Measurements from ENCODE around the gene BCDIN3D.

Gene BCDIN3D

GRCh38 chr12:49793620-49794019 is 49.3 kb downstream of the BCDIN3D start:
- Histone ChIP-seq H3K4me1 (ENCODE audit: insufficient read depth, low read length) (no peaks in the 10 kb centered on the region), H3K9ac (ENCODE audit: low read length) (no peak overlapping the region), H3K9me3 (ENCODE audit: low read length) (no peaks in the 10 kb centered on the region), H3K36me3 (ENCODE audit: insufficient read depth, low read length) (peaks cover 22% of the 10 kb centered on the region), H3K27ac (ENCODE audit: low read depth, low read length) (no peak overlapping the region), H3K27me3 (ENCODE audit: control insufficient read depth in 1 of 2, insufficient read depth in 2 of 2, low read length in 2 of 2) (no peaks in the 10 kb centered on the region), H3K4me3 (ENCODE audit: low read depth in 1 of 2, low read length in 2 of 2) (no peak overlapping the region)

DNA sequence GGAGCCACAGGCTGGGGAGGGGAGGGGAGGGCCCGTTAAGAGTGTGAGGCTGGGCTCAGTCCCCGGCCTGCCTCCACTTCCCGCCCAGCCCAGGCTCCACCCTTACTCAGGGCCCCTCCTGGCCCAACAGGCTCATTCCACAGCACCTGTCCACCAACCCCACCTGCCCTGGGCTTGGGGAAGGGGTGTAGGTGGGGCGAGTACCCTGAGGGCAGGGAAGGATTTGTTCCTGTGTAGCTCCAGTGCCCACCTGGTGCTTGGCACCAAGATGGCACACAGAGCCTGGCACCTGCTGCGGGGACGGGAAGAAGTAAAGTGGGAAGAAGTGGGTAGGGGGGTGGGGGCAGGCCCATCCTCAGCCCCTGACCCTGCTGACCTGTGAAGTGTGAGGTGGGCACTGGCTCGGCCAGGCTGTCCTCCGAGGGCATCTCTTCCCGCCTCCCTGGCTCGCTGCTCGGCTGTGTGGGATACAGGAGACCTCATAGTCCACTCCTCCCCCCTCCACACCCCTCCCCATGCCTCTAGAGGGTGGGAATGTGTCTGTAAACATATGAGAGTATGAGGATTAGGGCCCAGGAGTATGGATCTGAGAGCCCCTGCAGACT is 49.8 kb downstream of the BCDIN3D start:
- Histone ChIP-seq H3K4me1 (ENCODE audit: insufficient read depth, low read length) (no peaks in the 10 kb centered on the region), H3K4me3 (ENCODE audit: low read depth in 1 of 2, low read length in 2 of 2) (no peak overlapping the region), H3K9me3 (ENCODE audit: low read length) (no peaks in the 10 kb centered on the region), H3K27me3 (ENCODE audit: control insufficient read depth in 1 of 2, insufficient read depth in 2 of 2, low read length in 2 of 2) (no peaks in the 10 kb centered on the region), H3K27ac (ENCODE audit: low read depth, low read length) (no peak overlapping the region), H3K9ac (ENCODE audit: low read length) (no peak overlapping the region), H3K36me3 (ENCODE audit: insufficient read depth, low read length) (peaks cover 17% of the 10 kb centered on the region)

GRCh38 chr12:49792181-49792970 is 50.5 kb downstream of the BCDIN3D start:
- H3K9ac ChIP-seq (ENCODE audit: low read length), result no peak overlapping the region
- H3K4me3 ChIP-seq (ENCODE audit: low read depth in 1 of 2, low read length in 2 of 2), result no peak overlapping the region
- H3K9me3 ChIP-seq (ENCODE audit: low read length), result no peaks in the 10 kb centered on the region
- no peaks in the 10 kb centered on the region for H3K4me1 ChIP-seq (ENCODE audit: insufficient read depth, low read length)
- H3K27ac ChIP-seq (ENCODE audit: low read depth, low read length), result no peak overlapping the region
- H3K36me3 ChIP-seq (ENCODE audit: insufficient read depth, low read length), result peaks cover 10% of the 10 kb centered on the region
- H3K27me3 ChIP-seq (ENCODE audit: control insufficient read depth in 1 of 2, insufficient read depth in 2 of 2, low read length in 2 of 2), result no peaks in the 10 kb centered on the region

DNA sequence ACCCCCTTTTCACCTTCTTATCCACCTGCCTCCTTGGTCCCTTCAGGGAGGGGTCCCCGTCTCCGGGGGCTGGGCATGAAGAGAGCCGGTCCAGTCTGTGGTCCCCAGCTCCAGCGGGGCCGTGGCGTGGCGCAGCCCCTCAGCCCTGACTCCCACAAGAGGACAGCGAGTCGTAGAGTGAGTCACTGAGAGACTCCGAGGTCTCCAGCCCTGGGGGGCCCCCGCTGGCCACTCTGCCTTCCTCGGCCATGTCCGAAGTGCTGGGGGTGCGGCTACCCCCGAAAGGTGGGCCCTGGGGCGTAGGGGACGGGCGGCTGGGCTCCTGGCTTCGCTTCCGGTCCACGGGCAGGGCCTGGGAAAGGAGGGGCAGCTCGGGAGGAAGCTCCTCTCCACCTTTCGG is 51.2 kb downstream of the BCDIN3D start:
- Histone ChIP-seq H3K9ac (ENCODE audit: low read length) (no peak overlapping the region), H3K27ac (ENCODE audit: low read depth, low read length) (no peak overlapping the region), H3K9me3 (ENCODE audit: low read length) (no peaks in the 10 kb centered on the region), H3K4me1 (ENCODE audit: insufficient read depth, low read length) (no peaks in the 10 kb centered on the region), H3K4me3 (ENCODE audit: low read depth in 1 of 2, low read length in 2 of 2) (no peak overlapping the region), H3K36me3 (ENCODE audit: insufficient read depth, low read length) (peaks cover 5% of the 10 kb centered on the region), H3K27me3 (ENCODE audit: control insufficient read depth in 1 of 2, insufficient read depth in 2 of 2, low read length in 2 of 2) (no peaks in the 10 kb centered on the region)

- H3K27ac ChIP-seq (ENCODE audit: low read depth, low read length), result no peak overlapping the region
- no peaks in the 10 kb centered on the region for H3K4me1 ChIP-seq (ENCODE audit: insufficient read depth, low read length)
- no peaks in the 10 kb centered on the region for H3K9me3 ChIP-seq (ENCODE audit: low read length)
- no peaks in the 10 kb centered on the region for H3K27me3 ChIP-seq (ENCODE audit: control insufficient read depth in 1 of 2, insufficient read depth in 2 of 2, low read length in 2 of 2)
- peaks cover 5% of the 10 kb centered on the region for H3K36me3 ChIP-seq (ENCODE audit: insufficient read depth, low read length)
- H3K9ac ChIP-seq (ENCODE audit: low read length), result no peak overlapping the region
- H3K4me3 ChIP-seq (ENCODE audit: low read depth in 1 of 2, low read length in 2 of 2), result no peak overlapping the region
These were observed 52.0 kb downstream of the BCDIN3D start for GRCh38 chr12:49790741-49791555.

DNA sequence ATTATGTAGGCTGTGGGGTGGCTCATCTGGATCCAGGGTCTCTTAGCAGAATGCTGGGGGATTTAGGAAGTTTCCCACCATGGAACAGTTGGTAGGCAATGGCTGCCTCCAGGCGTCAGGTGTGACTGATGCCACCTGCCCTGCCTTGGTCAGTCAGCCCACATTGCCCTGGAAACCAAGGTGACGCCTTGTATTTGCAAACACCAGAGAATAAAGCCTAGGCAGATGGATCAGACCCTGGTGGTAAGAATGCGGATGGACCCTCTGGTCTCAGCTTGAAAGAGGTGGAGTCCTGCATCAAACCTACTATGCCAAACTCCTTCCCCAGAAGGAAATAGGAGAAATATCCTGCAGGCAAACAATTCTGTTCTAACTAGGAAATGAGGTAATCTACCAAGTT is 52.9 kb downstream of the BCDIN3D start:
- H3K9me3 ChIP-seq (ENCODE audit: low read length), result no peaks in the 10 kb centered on the region
- no peaks in the 10 kb centered on the region for H3K27me3 ChIP-seq (ENCODE audit: control insufficient read depth in 1 of 2, insufficient read depth in 2 of 2, low read length in 2 of 2)
- no peak overlapping the region for H3K9ac ChIP-seq (ENCODE audit: low read length)
- no peak overlapping the region for H3K4me3 ChIP-seq (ENCODE audit: low read depth in 1 of 2, low read length in 2 of 2)
- H3K4me1 ChIP-seq (ENCODE audit: insufficient read depth, low read length), result no peaks in the 10 kb centered on the region
- H3K27ac ChIP-seq (ENCODE audit: low read depth, low read length), result no peak overlapping the region
- peaks cover 5% of the 10 kb centered on the region for H3K36me3 ChIP-seq (ENCODE audit: insufficient read depth, low read length)

DNA sequence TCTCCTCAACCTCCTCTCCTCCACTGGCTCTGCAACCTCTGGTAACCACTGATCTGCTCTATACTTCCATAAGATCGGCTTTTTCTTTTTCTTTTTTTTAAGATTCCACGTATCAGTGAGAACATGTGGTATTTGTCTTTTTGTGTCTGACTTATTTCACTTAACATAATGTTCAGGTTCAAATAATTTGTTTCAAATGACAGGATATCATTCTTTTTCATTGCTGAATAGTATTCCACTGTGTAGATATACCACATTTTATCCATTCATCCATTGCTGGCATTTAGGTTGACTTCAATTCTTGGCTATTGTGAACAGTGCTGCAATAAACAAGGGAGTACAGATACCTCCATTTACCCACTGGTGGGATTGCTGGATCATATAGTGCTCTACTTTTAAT is 55.2 kb downstream of the BCDIN3D start:
- Histone ChIP-seq H3K36me3 (ENCODE audit: insufficient read depth, low read length) (peaks cover 5% of the 10 kb centered on the region), H3K9ac (ENCODE audit: low read length) (no peak overlapping the region), H3K27me3 (ENCODE audit: control insufficient read depth in 1 of 2, insufficient read depth in 2 of 2, low read length in 2 of 2) (no peaks in the 10 kb centered on the region), H3K4me3 (ENCODE audit: low read depth in 1 of 2, low read length in 2 of 2) (no peak overlapping the region), H3K27ac (ENCODE audit: low read depth, low read length) (no peak overlapping the region), H3K4me1 (ENCODE audit: insufficient read depth, low read length) (peaks cover 9% of the 10 kb centered on the region), H3K9me3 (ENCODE audit: low read length) (no peaks in the 10 kb centered on the region)

Measured in muscle layer of colon (tissue), 2 donors.